Large intestine (tissue), 12 donors: Measurements from ENCODE around the gene SPRR2B. TPM values are rescaled to one million over a fixed set of nuclear protein-coding genes. Genes with fewer than 3 reads are reported as not detected.
"Not testable (repeated sequence)": the region's sequence is repeated elsewhere in the genome, so short reads cannot be mapped to it uniquely, and the experiment has no call there.

Experiments used
- DNase-seq, 2 donors: peaks; one replicate each; pipeline versions ENCODE4 v3.0.0 to v3.0.0-alpha.2; 2013
- H3K27ac ChIP-seq: one replicate; pipeline ENCODE4 v1.5.1; 2013; ENCODE audit warnings: low read length
- H3K27me3 ChIP-seq: 2 replicates; pipeline ENCODE4 v1.6.1; 2013; ENCODE audit warnings: low read length; ENCODE audit not compliant: control insufficient read depth, insufficient read depth
- H3K36me3 ChIP-seq: 2 replicates; pipeline ENCODE4 v1.6.1; 2013; ENCODE audit warnings: low read length; ENCODE audit not compliant: control insufficient read depth, insufficient read depth
- H3K4me1 ChIP-seq: one replicate; pipeline ENCODE4 v1.6.1; 2013; ENCODE audit warnings: low read length; ENCODE audit not compliant: control insufficient read depth, insufficient read depth
- H3K4me3 ChIP-seq: one replicate; pipeline ENCODE4 v1.5.1; 2013; ENCODE audit warnings: low read length
- H3K9me3 ChIP-seq: one replicate; pipeline ENCODE4 v1.6.1; 2013; ENCODE audit warnings: mild to moderate bottlenecking, low read depth, low read length, moderate library complexity; ENCODE audit not compliant: control insufficient read depth
- WGBS: methylation state at CpG from one replicate; pipeline ENCODE4 v1.1.5; 2013; ENCODE audit warnings: low lambda C conversion rate; ENCODE audit not compliant: insufficient coverage; 5-methylcytosine and 5-hydroxymethylcytosine counted together
- long read RNA-seq, 11 donors: transcript quantifications; one replicate each; lab custom pipeline, GENCODE V29; 2026
- polyA plus RNA-seq: library from polyadenylated mRNA; unstranded; fragments of 120-200 nt; gene quantifications from one replicate; pipeline ENCODE4 v1.2.1, GENCODE V29; 2013

SPRR2B gene
- not detected for polyA plus RNA-seq
- long read RNA-seq, donor 1 = 0 reads
- long read RNA-seq, donor 2 = 0 reads
- long read RNA-seq, donor 3 = 0 reads
- long read RNA-seq, donor 4 = 0 reads
- long read RNA-seq, donor 5 = 0 reads
- long read RNA-seq, donor 6 = 0 reads
- long read RNA-seq, donor 7 = 0 reads
- long read RNA-seq, donor 8 = 0 reads
- long read RNA-seq, donor 9 = 0 reads
- long read RNA-seq, donor 10 = 0 reads
- long read RNA-seq, donor 11 = 0 reads

- Histone ChIP-seq H3K36me3 (no peaks in the 10 kb centered on the region), H3K27me3 (no peaks in the 10 kb centered on the region), H3K4me1 (no peaks in the 10 kb centered on the region), H3K4me3 (no peak within 1 kb of the TSS), H3K27ac (no peak within 1 kb of the TSS), H3K9me3 (no peaks in the 10 kb centered on the region)
- no CpG with 5 or more reads among the region's 2 CpGs for WGBS
- DNase-seq = no peak
Observed at GRCh38 chr1:153071511-153071910, at the start of gene SPRR2B. Gene SPRR2B, minus strand, starts transcription at chr1:153071611. Its CDS starts 772 bp downstream, at chr1:153070839.

GRCh38 chr1:153120945-153121344, 49.5 kb upstream of the SPRR2B start:
- no peak for DNase-seq
- Histone ChIP-seq H3K9me3 (no peaks in the 10 kb centered on the region), H3K27ac (no peak overlapping the region), H3K4me3 (no peak overlapping the region), H3K4me1 (no peaks in the 10 kb centered on the region), H3K36me3 (no peaks in the 10 kb centered on the region), H3K27me3 (no peaks in the 10 kb centered on the region)

GRCh38 chr1:153119491-153119971, 48.1 kb upstream of the SPRR2B start:
- no peak for DNase-seq
- Histone ChIP-seq H3K4me3 (no peak overlapping the region), H3K4me1 (no peaks in the 10 kb centered on the region), H3K27me3 (no peaks in the 10 kb centered on the region), H3K36me3 (no peaks in the 10 kb centered on the region), H3K27ac (no peak overlapping the region), H3K9me3 (no peaks in the 10 kb centered on the region)
- no CpG with 5 or more reads among the region's 3 CpGs for WGBS

- DNase-seq, H3K27ac ChIP-seq, H3K4me1 ChIP-seq, H3K4me3 ChIP-seq, H3K36me3 ChIP-seq, H3K9me3 ChIP-seq, H3K27me3 ChIP-seq: not testable (repeated sequence)
Observed at GRCh38 chr1:153115264-153115663, 43.9 kb upstream of the SPRR2B start.

- Histone ChIP-seq H3K4me3 (no peak within 1 kb of the TSS), H3K36me3 (no peaks in the 10 kb centered on the region), H3K27me3 (no peaks in the 10 kb centered on the region), H3K27ac (no peak within 1 kb of the TSS), H3K4me1 (no peaks in the 10 kb centered on the region), H3K9me3 (no peaks in the 10 kb centered on the region)
- no peak for DNase-seq
- WGBS = no CpG with 5 or more reads among the region's 3 CpGs
Observed at GRCh38 chr1:153113416-153113815, 42.0 kb upstream of the SPRR2B start, which contains the start of gene SPRR2F. Gene SPRR2F, minus strand, starts transcription at chr1:153113516. Its CDS starts 783 bp downstream, at chr1:153112733.

- H3K9me3 ChIP-seq, H3K4me1 ChIP-seq, H3K36me3 ChIP-seq, H3K27ac ChIP-seq, H3K27me3 ChIP-seq, H3K4me3 ChIP-seq, DNase-seq: not testable (repeated sequence)
- 57% methylated on average over 1 of the region's 5 CpGs for WGBS
Observed at GRCh38 chr1:153112454-153112853, 41.0 kb upstream of the SPRR2B start.

- Histone ChIP-seq H3K36me3 (no peaks in the 10 kb centered on the region), H3K9me3 (no peaks in the 10 kb centered on the region), H3K27ac (no peak overlapping the region), H3K4me3 (no peak overlapping the region), H3K4me1 (no peaks in the 10 kb centered on the region), H3K27me3 (no peaks in the 10 kb centered on the region)
- 87% methylated on average over 2 of the region's 5 CpGs for WGBS
- DNase-seq = no peak
Observed at GRCh38 chr1:153100245-153100644, 28.8 kb upstream of the SPRR2B start.

GRCh38 chr1:153099461-153100045, 28.1 kb upstream of the SPRR2B start:
- Histone ChIP-seq H3K27me3 (no peaks in the 10 kb centered on the region), H3K4me3 (no peak overlapping the region), H3K9me3 (no peaks in the 10 kb centered on the region), H3K27ac (no peak overlapping the region), H3K36me3 (no peaks in the 10 kb centered on the region), H3K4me1 (no peaks in the 10 kb centered on the region)
- WGBS = 92% methylated on average over 5 of the region's 9 CpGs
- no peak for DNase-seq

GRCh38 chr1:153095764-153096163, 24.4 kb upstream of the SPRR2B start:
- Histone ChIP-seq H3K27me3 (no peaks in the 10 kb centered on the region), H3K4me3 (no peak overlapping the region), H3K4me1 (no peaks in the 10 kb centered on the region), H3K36me3 (no peaks in the 10 kb centered on the region), H3K27ac (no peak overlapping the region), H3K9me3 (no peaks in the 10 kb centered on the region)
- DNase-seq = no peak

GRCh38 chr1:153094426-153094825, 23.0 kb upstream of the SPRR2B start, which contains the start of gene SPRR2E:
Gene SPRR2E, minus strand, starts transcription at chr1:153094526. Its CDS starts 775 bp downstream, at chr1:153093751.
- no peak within 1 kb of the TSS for H3K27ac ChIP-seq
- H3K9me3 ChIP-seq = no peaks in the 10 kb centered on the region
- no peak within 1 kb of the TSS for H3K4me3 ChIP-seq
- DNase-seq = no peak
- H3K4me1 ChIP-seq = no peaks in the 10 kb centered on the region
- no peaks in the 10 kb centered on the region for H3K27me3 ChIP-seq
- no peaks in the 10 kb centered on the region for H3K36me3 ChIP-seq

- H3K4me1 ChIP-seq = no peaks in the 10 kb centered on the region
- H3K36me3 ChIP-seq = no peaks in the 10 kb centered on the region
- no peaks in the 10 kb centered on the region for H3K27me3 ChIP-seq
- H3K4me3 ChIP-seq = no peak overlapping the region
- DNase-seq = no peak
- H3K9me3 ChIP-seq = no peaks in the 10 kb centered on the region
- no CpG with 5 or more reads among the region's 1 CpG for WGBS
- H3K27ac ChIP-seq = no peak overlapping the region
Observed at GRCh38 chr1:153087652-153088051, 16.2 kb upstream of the SPRR2B start.
